B cell (primary cell): ENCODE data around the gene SPATA20.

Experiments
- CTCF ChIP-seq: fragments of 200-600 bp; IDR thresholded peaks from one replicate; pipeline ENCODE4 v1.8.0; 2022; ENCODE audit warnings: antibody characterized with exemption, mild to moderate bottlenecking
- EZH2 ChIP-seq: IDR thresholded peaks from 2 replicates; pipeline ENCODE4 v1.6.1; 2012; ENCODE audit warnings: borderline replicate concordance, low read depth, mild to moderate bottlenecking, moderate library complexity, low read length; ENCODE audit not compliant: insufficient read depth, poor library complexity, severe bottlenecking

GRCh38 chr17:50539762-50540559, 7.0 kb upstream of the SPATA20 start:
- TF ChIP-seq EZH2 = no peak
- no peak for TF ChIP-seq CTCF
